A549 (cell line): Measurements from ENCODE around the gene CYB5D1.

ENCODE experiments used
- CTCF ChIP-seq: fragments of >200 bp; sonication (Bioruptor Twin); formaldehyde crosslinking; IDR thresholded peaks from 3 replicates; pipeline ENCODE4 v1.5.1; 2016
- ELK1 ChIP-seq: fragments of 150-350 bp; IDR thresholded peaks from 2 replicates; pipeline ENCODE4 v1.6.1; 2014; ENCODE audit warnings: low read depth, mild to moderate bottlenecking, low read length
- EP300 ChIP-seq, 2 experiments: fragments of >200 bp; sonication (Bioruptor Twin); formaldehyde crosslinking; IDR thresholded peaks; 2 replicates in 1 of 2; 3 replicates in 1 of 2; pipeline ENCODE4 v1.6.1; 2016 to 2017
- MAFK ChIP-seq: fragments of 450-650 bp; IDR thresholded peaks from 2 replicates; pipeline ENCODE4 v1.6.1; 2014; ENCODE audit not compliant: partially characterized antibody
- MAX ChIP-seq: IDR thresholded peaks from 2 replicates; pipeline ENCODE4 v1.6.1; 2012
- POLR2A ChIP-seq: IDR thresholded peaks from 2 replicates; pipeline ENCODE4 v1.6.1; 2012; ENCODE audit warnings: mild to moderate bottlenecking, low read length
- RFX5 ChIP-seq: fragments of 450-650 bp; IDR thresholded peaks from 2 replicates; pipeline ENCODE4 v1.7.1; 2014; ENCODE audit warnings: antibody characterized with exemption, mild to moderate bottlenecking, moderate library complexity
- SREBF2 ChIP-seq: fragments of 450-650 bp; IDR thresholded peaks from 2 replicates; pipeline ENCODE4 v1.6.1; 2014; ENCODE audit warnings: mild to moderate bottlenecking, moderate library complexity
- USF2 ChIP-seq: fragments of 450-650 bp; IDR thresholded peaks from 2 replicates; pipeline ENCODE4 v1.6.1; 2014; ENCODE audit warnings: antibody characterized with exemption

- TF ChIP-seq MAFK (no peak), CTCF (no peak), POLR2A (no peak), USF2 (no peak), MAX (no peak), ELK1 (no peak), SREBF2 (no peak), EP300 (IDR thresholded peaks at IDR 0.05) (no peak), RFX5 (no peak)
These were observed 35.7 kb upstream of the CYB5D1 start for GRCh38 chr17:7822126-7822525.
